Lung (tissue), 12 donors: ENCODE results near the gene RPS24. TPM values are rescaled to one million over a fixed set of nuclear protein-coding genes. Genes with fewer than 3 reads are reported as not detected.
A peak's percentile ranks its signal among the peaks of the same experiment; 100 is the strongest.

Experiments used
- ATAC-seq: fragments of 200-7000 bp; cut with Tn5 transposase; one replicate; pipeline ENCODE4 v1.9.1; 2020; ENCODE audit warnings: moderate number of reproducible peaks; ENCODE audit not compliant: insufficient read depth, low FRiP score
- DNase-seq, 3 donors: peaks; one replicate each; pipeline ENCODE4 v3.0.0-alpha.2; 2013 to 2017
- H3K27ac ChIP-seq, 2 donors: one replicate each; pipeline ENCODE4 v1.5.1; 2013; ENCODE audit warnings: mild to moderate bottlenecking in 2 of 2, moderate library complexity in 2 of 2, control low read depth in 1 of 2, inconsistent platforms in 1 of 2, low read depth in 1 of 2, low read length in 1 of 2
- H3K27me3 ChIP-seq, 3 donors: one replicate each; pipeline ENCODE4 v1.5.1; 2013; ENCODE audit warnings: low read length in 2 of 3; ENCODE audit not compliant: control insufficient read depth in 3 of 3, insufficient read depth in 3 of 3
- H3K36me3 ChIP-seq, 4 donors: one replicate each; pipeline ENCODE4 v1.5.1; 2013; ENCODE audit warnings: low read length in 4 of 4, mild to moderate bottlenecking in 1 of 4, moderate library complexity in 1 of 4; ENCODE audit not compliant: control insufficient read depth in 4 of 4, insufficient read depth in 4 of 4
- H3K4me1 ChIP-seq, 5 donors: one replicate each; pipeline ENCODE4 v1.5.1; 2013; ENCODE audit warnings: low read length in 5 of 5, mild to moderate bottlenecking in 2 of 5, moderate library complexity in 1 of 5; ENCODE audit not compliant: control insufficient read depth in 5 of 5, insufficient read depth in 5 of 5
- H3K4me3 ChIP-seq: one replicate; pipeline ENCODE4 v1.5.1; 2013; ENCODE audit warnings: mild to moderate bottlenecking, control low read depth, moderate library complexity
- H3K9ac ChIP-seq, 2 donors: one replicate each; pipeline ENCODE4 v1.5.1; 2013; ENCODE audit warnings: low read length in 2 of 2, control low read depth in 1 of 2; ENCODE audit not compliant: insufficient read depth in 1 of 2
- H3K9me3 ChIP-seq, 4 donors: one replicate each; pipeline ENCODE4 v1.5.1; 2013; ENCODE audit warnings: low read length in 3 of 4, mild to moderate bottlenecking in 1 of 4, moderate library complexity in 1 of 4; ENCODE audit not compliant: control insufficient read depth in 4 of 4, insufficient read depth in 3 of 4
- WGBS, 2 donors: extraction: QIAGEN DNeasy Blood & Tissue Kit; methylation state at CpG; one replicate each; pipeline ENCODE4 v1.1.7; 2013; 5-methylcytosine and 5-hydroxymethylcytosine counted together
- polyA plus RNA-seq, 2 donors: library from polyadenylated mRNA; stranded (reverse); fragments of 200-250 nt; gene quantifications; one replicate each; pipeline ENCODE4 v1.2.1, GENCODE V29; 2013
- total RNA-seq, 2 donors: library from RNA; depleted of rRNA in 1 of 2; stranded (reverse); fragments of >200 nt in 1 of 2; gene quantifications; one replicate each; pipeline ENCODE4 v1.2.1, GENCODE V29; 2014 to 2021
- TF ChIP-seq, protein P1 (sequence below): IDR thresholded peaks from 2 replicates; pipeline ENCODE4 v1.5.1; 2012; ENCODE audit warnings: mild to moderate bottlenecking; ENCODE audit errors: control extremely low read depth, extremely low read depth
- donor health status: control.
- donor health status: control.
- donor health status: Bipolar disorder and iron deficiency.
- donor health status: healthy.
- donor health status: DM: yes; HTN: yes; CAD: no.

RPS24 gene
- total and polyA plus RNA-seq, 4 donors = 1,037 to 8,225 (median 2,823) TPM

DNA sequence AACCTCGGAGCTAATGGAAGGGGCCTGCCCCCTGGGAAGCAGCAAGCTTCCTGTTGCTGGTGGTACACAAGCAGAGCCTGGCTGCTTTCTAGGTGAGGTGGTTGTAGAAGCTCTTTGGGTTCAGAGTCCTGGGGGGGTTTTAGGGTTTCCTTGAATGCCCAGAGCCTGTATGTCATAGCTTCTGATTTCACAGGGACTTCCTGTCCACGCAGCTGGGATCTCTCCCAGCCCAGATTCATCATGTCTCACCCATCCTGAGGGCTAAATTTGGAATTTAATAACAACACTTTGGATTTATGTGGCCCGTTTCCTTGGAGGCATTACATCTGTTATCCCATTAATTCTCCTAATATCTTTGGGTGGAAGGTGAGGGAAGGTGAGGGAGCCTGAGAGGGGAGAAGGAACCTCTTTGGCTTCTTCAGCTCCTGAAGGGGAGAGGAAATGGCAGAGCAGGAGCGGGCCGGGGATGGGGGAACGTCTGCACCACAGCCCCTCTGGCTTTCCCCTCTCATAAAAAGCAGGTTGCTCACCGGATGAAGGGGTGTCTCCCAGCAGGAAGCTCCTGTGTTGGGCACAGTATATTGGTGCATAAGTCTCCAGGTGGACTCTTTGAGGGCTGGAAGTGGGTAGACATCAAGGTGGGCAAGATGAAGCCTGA lies 19.7 kb downstream of the RPS24 start:
- Histone ChIP-seq H3K27ac (no peak overlapping the region), H3K36me3 (peaks cover 0 to 2% (median 0%) of the 10 kb centered on the region in 4 donors), H3K27me3 (no peaks in the 10 kb centered on the region), H3K9ac (no peak overlapping the region), H3K4me1 (peaks cover 0 to 13% (median 5%) of the 10 kb centered on the region in 5 donors), H3K4me3 (no peak overlapping the region), H3K9me3 (peaks cover 0 to 2% (median 0%) of the 10 kb centered on the region in 4 donors)
- WGBS, 2 donors = 64 to 65% methylated on average over 7 of the region's 7 CpGs
- TF ChIP-seq, protein P1, sequence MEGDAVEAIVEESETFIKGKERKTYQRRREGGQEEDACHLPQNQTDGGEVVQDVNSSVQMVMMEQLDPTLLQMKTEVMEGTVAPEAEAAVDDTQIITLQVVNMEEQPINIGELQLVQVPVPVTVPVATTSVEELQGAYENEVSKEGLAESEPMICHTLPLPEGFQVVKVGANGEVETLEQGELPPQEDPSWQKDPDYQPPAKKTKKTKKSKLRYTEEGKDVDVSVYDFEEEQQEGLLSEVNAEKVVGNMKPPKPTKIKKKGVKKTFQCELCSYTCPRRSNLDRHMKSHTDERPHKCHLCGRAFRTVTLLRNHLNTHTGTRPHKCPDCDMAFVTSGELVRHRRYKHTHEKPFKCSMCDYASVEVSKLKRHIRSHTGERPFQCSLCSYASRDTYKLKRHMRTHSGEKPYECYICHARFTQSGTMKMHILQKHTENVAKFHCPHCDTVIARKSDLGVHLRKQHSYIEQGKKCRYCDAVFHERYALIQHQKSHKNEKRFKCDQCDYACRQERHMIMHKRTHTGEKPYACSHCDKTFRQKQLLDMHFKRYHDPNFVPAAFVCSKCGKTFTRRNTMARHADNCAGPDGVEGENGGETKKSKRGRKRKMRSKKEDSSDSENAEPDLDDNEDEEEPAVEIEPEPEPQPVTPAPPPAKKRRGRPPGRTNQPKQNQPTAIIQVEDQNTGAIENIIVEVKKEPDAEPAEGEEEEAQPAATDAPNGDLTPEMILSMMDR = no peak
- DNase-seq (peak; percentile 81 to 92 (median 86)), ATAC-seq (no peak)

GRCh38 chr10:78058562-78058961 lies 24.9 kb downstream of the RPS24 start:
- peaks cover 0 to 4% (median 3%) of the 10 kb centered on the region in 5 donors for H3K4me1 ChIP-seq
- peaks cover 0 to 2% (median 0%) of the 10 kb centered on the region in 4 donors for H3K9me3 ChIP-seq
- WGBS, 2 donors = 74 to 77% methylated on average over 5 of the region's 5 CpGs
- no peak overlapping the region for H3K4me3 ChIP-seq
- TF ChIP-seq, protein P1 = no peak
- H3K27me3 ChIP-seq = no peaks in the 10 kb centered on the region
- no peak overlapping the region for H3K27ac ChIP-seq
- peaks cover 0 to 2% (median 0%) of the 10 kb centered on the region in 4 donors for H3K36me3 ChIP-seq
- ATAC-seq = no peak
- no peak overlapping the region for H3K9ac ChIP-seq
- DNase-seq = no peak

- H3K4me3 ChIP-seq = no peak overlapping the region
- no peak overlapping the region for H3K27ac ChIP-seq
- no peaks in the 10 kb centered on the region for H3K36me3 ChIP-seq
- H3K27me3 ChIP-seq = no peaks in the 10 kb centered on the region
- no peaks in the 10 kb centered on the region for H3K9me3 ChIP-seq
- TF ChIP-seq, protein P1 = no peak
- peaks cover 0 to 3% (median 0%) of the 10 kb centered on the region in 5 donors for H3K4me1 ChIP-seq
- 89 to 93% methylated on average over 12 of the region's 12 CpGs for WGBS, 2 donors
- ATAC-seq (no peak), DNase-seq (no peak)
- no peak overlapping the region for H3K9ac ChIP-seq
Observed at GRCh38 chr10:78059906-78060702, 26.4 kb downstream of the RPS24 start.
